ENCODE measurements around the gene BCAN. TPM values are rescaled to one million over a fixed set of nuclear protein-coding genes. Genes with fewer than 3 reads are reported as not detected.
A peak's percentile ranks its signal among the peaks of the same experiment; 100 is the strongest.

Gene BCAN
- total and polyA plus RNA-seq, 2 experiments from 2014 or later = 2.3 to 5.5 TPM

GRCh38 chr1:156600733-156601121 lies 41.2 kb upstream of the BCAN start:
- no peaks in the 10 kb centered on the region; the same call in 1 of the 2 replicates for H3K4me1 ChIP-seq (ENCODE audit: insufficient read depth)
- peak overlapping the region; percentile 96 for H3K4me3 ChIP-seq
- Mint-ChIP-seq H3K4me3 (peak overlapping the region; percentile 97), H3K27ac (peak overlapping the region; percentile 98), H3K9me3 (no peaks in the 10 kb centered on the region), H3K4me1 (peaks cover 10% of the 10 kb centered on the region; the same call in 2 of the 3 replicates), H3K27me3 (ENCODE audit: insufficient read depth, low read depth, poor library complexity) (peaks cover 9% of the 10 kb centered on the region), H3K36me3 (ENCODE audit: low read depth) (peaks cover 38% of the 10 kb centered on the region)
- H4K20me1 ChIP-seq (replicated peaks; ENCODE audit: insufficient read depth) = peaks cover 13% of the 10 kb centered on the region
- H2AFZ ChIP-seq = peak overlapping the region; percentile 94
- peaks cover 18% of the 10 kb centered on the region for H3K36me3 ChIP-seq (ENCODE audit: insufficient read depth)
- H3K4me2 ChIP-seq = peak overlapping the region; percentile 80
- H3K27me3 ChIP-seq (ENCODE audit: insufficient read depth) = no peaks in the 10 kb centered on the region
- peak overlapping the region; percentile 92 for H3K27ac ChIP-seq (ENCODE audit: low read depth)
- H3F3A ChIP-seq (replicated peaks; ENCODE audit: low read depth) = peaks cover 50% of the 10 kb centered on the region
- ATAC-seq (no peak), DNase-seq (ENCODE audit: low spot score) (peak; percentile 19)
- no peaks in the 10 kb centered on the region for H3K9me2 ChIP-seq (ENCODE audit: insufficient read depth)
- H3K79me2 ChIP-seq (replicated peaks; ENCODE audit: insufficient read depth) = peaks cover 27% of the 10 kb centered on the region
- TF ChIP-seq STAT1 (IDR thresholded peaks at IDR 0.05; ENCODE audit: unreplicated experiment) (no peak), EZH2 (IDR thresholded peaks at IDR 0.05; ENCODE audit: low read depth, unreplicated experiment) (no peak), ZNF462 (CRISPR knock-in tag; IDR thresholded peaks at IDR 0.05) (no peak), JUNB (IDR thresholded peaks at IDR 0.05; ENCODE audit: unreplicated experiment) (no peak), CTCF (conservative IDR thresholded peaks at IDR 0.05; ENCODE audit: low read depth in 2 of 2) (no peak)

Data from GM23338 (cell line).